ENCODE measurements around the gene CPNE9.
"Not testable (repeated sequence)": the region's sequence is repeated elsewhere in the genome, so short reads cannot be mapped to it uniquely, and the experiment has no call there.

The CPNE9 gene

DNA sequence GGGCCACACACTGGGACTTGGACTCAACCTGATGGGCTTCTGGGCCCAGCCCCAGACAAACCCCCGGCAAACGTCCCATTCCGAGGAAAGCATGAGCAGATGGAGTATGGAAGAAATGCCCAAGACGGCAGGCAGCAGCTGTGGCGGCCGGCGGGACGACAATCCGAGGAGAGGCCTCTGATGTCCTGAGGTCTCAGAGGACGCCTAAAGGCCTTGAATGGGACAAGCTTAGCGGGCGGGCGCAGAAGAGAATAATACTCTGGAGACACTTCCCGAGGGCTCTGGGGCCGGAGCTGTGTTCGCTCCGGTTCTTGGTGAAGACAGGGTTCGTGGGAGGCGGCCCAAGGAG is 45.6 kb downstream of the CPNE9 start:
- no peak for DNase-seq

DNA sequence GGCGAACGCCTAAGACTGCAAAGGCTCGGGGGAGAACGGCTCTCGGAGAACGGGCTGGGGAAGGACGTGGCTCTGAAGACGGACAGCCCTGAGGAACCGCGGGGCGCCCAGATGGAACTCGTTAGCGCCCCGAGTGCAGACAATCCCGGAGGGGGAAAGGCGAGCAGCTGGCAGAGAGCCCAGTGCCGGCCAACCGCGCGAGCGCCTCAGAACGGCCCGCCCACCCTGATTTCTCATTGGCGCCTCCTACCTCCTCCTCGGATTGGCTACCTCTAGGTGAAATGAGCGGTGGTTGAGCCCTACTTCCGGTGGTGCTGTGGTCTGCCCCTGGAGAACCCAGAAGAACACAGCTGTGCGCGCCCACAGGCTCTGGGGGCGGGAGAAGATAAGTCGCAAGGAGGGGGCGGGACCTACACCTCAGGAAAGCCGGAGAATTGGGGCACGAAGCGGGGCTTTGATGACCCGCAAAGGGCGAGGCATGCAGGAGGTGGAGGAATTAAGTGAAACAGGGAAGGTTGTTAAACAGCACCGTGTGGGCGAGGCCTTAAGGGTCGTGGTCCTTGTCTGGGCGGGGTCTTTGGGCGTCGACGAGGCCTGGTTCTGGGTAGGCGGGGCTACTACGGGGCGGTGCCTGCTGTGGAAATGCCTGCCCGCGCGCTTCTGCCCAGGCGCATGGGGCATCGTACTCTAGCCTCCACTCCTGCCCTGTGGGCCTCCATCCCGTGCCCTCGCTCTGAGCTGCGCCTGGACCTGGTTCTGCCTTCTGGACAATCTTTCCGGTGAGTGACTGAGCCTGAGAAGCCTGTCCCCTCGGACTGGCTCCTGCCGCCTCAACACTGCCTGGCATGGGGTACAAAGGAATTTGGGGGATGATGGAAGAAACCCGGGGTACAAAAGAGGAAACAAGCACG is 46.3 kb downstream of the CPNE9 start, which contains the start of gene OGG1:
TSS of gene OGG1 (plus strand) at position 308 of the 911 bp plus-strand sequence. CDS start at position 643, 335 bp downstream.
- DNase-seq, result peak; percentile 98 to 99 (median 98)

DNA sequence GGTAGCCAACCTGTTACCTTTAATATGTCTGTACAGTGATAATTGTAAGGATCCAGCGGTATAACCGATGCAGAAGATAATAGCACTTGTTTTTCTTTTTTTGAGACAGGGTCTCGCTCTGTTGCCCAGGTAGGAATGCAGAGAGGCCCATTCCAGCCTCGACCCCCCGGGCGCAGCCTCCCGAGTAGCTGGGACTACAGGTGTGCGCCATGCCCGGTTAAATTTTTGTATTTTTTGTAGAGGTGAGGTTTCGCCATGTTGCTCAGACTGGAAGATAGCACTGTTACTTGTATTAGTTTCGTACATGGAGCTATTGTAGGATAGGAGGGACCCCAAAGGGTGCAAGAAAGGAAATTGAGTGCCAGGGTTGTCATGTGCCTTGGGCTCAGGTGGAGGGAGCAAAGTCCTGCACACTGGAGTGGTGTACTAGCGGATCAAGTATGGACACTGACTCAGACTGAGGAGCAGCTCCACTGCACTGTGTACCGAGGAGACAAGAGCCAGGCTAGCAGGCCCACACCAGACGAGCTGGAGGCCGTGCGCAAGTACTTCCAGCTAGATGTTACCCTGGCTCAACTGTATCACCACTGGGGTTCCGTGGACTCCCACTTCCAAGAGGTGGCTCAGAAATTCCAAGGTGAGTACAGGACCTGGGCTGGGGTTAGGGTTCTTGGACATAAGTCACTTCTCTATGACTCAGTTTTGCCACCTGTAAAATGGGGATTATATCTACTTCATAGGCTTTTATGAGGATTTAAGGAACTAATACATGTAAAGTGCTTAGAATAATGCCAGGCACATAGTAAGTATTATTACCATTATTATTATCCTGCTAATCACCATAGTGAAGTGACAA is 47.2 kb downstream of the CPNE9 start:
- no peak for DNase-seq

DNA sequence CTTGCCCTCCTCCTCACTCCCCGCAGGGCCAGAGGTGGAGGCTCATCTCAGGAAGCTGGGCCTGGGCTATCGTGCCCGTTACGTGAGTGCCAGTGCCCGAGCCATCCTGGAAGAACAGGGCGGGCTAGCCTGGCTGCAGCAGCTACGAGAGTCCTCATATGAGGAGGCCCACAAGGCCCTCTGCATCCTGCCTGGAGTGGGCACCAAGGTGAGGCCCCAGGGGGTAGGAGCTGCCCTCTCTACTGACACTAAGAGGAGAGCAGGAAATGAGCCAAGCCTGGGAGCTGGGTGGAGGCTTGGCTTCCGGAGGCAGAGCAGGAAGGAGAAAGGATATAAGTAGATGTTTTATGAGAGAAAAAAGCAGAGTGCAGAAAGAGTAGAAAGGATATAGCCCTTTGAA is 51.0 kb downstream of the CPNE9 start:
- DNase-seq, result no peak

DNA sequence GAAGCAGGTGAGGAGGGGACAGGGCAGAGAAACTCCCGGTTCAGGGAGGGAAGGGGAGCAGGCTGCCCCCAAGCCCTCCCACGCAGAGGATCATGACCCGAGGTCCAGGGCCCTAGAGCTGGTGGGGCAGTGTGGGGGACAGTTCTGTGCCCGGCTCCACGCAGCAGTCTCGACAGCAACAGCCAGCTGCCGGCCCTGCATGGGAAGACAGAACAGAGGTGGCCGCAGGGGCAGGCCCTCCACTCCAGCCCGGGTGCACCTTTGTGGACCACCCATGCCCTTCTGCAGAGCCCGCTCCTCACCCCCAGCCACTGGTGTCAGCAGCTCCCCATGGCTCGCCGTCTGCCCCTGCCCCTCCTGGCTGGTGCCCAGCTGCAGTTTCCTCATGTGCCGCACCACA is 53.8 kb downstream of the CPNE9 start:
- no peak for DNase-seq

DNA sequence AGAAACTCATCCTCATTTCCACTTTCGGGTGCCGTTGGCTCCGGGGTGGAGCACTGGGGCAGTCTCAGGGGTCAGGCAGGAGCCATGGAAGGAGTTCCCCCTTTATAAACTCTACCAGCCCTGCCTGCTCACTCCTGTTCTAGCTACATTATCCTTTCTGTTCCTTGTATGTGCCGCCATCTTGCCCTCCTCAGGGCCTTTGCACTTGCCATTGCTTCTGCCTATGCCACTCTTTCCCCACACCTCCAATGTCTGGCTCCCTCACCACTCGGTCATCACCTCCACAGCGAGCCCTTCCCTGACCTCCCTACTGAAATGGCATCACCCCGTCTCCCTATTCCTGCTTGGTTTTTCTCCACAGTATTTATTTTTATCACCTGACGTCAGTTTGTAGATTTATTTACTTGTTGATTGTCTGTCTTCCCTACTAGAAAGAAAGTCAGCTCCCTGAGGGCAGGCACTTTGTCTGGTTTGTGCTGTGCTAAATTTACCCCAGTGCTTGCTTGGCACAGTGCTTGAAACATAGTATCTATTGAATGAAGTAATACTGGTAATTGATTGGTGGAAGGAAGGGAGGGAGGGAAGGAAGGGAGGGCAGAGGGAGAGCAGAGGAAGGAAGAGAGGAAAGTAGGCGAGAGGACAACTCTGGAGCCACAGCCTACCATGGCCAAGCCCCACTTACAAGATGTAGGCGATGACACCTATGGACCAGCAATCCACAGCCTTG is 57.3 kb downstream of the CPNE9 start:
- DNase-seq, result no peak

DNA sequence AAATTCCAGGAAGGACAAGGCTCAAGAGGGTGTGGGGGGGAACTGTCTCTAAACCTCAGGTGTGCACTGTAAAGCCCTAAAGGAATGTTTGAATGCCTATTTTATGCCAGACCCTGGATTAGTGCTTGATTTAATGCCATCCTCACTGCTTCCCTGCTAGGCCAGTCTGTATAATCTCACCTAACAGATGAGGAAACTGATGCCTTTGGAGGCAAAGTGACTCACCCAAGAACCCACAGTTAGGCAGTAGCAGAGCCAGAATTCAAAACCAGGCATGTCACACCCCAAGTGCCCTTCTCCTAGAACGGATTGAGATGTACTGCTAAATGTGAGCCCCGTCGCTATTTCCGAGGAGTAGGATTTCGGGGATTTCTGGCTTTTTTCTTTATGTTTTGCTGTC is 58.3 kb downstream of the CPNE9 start:
- no peak for DNase-seq

DNA sequence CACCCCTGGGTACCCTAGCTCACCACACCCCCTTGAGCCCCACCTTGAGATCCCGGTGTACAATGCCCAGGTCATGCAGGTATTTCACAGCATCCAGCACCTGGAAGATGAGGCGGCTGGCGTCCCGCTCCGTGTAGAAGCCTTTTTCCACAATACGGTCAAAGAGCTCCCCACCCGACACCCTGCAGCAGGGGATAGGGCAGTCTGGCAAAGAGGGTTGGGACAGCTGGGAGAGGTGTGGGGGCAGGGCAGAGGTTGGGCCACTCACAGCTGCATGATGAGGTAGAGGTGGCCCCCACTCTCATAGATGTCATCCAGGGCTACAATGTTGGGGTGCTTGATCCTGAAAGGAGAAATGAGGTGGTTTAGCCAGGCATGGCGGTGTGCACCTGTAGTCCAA is 59.2 kb downstream of the CPNE9 start:
- no peak for DNase-seq

DNA sequence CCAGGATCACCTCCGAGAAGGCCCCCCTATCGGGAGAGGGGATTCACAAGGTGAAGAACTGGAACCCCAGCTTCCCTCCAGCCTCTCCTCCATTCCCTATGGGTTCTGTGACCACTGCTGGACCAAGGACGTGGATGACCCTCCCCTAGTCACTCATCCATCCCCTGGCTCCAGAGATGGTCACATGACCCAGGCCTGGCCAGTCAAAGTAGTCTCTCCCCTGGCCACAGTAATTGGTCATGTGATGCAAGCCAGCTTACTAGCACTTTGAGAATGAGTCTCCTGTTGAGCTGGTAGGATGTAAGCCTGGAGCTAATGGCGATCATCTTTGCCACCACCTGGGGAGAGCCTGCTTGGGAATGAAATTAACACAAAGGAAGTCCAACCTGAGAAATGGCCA is 62.2 kb downstream of the CPNE9 start:
- DNase-seq, result no peak

DNA sequence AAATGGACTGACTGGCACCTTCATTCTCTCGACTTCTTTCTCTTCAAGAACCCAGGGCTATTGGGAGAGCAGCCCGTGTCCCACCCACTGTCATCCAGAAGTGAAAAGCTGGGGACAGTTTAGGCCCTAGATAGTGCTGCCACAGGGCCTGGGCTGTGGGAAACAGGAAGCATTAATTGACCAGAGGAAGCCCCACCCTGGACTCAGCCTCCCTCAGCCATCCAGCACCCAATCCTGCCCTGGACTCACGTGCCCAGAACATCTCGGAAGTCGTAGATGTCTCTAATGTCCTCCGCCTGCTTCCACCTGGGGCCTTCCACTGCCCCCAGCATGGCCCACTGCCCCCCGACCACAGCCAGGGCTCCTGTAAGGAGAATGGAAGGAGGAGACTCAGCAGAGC is 63.8 kb downstream of the CPNE9 start:
- peak; percentile 49 to 53 (median 53) for DNase-seq

DNA sequence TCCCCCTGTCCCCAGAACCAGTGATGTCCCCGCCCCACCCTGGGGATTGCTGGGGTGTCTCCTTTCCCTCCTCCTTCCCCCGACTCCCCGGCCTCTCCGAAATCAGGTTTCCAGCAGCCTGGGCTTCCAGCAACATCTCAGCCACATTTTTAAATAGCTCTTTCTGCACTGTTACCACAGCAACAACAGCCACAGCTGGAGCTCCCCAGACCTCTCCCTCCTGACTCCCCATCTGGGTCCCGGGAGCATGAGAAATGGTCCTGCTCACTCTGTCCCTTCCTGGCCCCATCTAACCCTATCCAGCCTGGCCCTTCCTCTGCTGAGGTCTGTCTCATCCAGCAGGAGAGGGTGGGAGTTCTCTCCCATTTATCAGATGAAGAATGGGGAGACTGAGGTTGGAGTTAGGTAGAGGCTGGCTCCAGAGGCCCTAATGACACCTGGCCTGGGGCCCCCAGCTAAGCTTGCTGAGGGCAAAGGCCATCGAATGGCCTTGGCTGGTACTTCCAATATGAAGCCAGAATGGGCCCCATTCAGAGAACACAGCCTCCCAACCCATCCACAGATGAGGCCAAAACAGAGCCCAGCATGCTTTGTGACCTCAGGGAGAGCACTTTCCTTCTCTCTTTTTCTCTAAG is 64.6 kb downstream of the CPNE9 start:
- DNase-seq, result no peak

DNA sequence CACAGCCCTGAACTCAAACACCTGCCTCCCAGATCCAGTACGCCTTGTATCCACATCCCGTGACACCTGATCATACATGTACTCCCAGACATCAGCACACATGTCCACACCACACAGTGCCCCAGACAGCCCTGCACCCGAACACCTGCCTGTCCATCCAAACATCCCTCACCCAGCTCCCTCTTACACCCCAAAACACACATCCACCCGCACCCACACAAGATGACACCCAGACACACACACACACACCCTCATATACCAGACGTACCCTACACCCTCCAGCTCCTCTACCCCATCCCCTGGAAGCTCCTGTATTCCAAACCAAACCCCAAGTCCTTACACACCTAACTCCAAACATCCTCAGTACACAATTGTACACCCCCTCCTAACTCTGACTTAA is 65.4 kb downstream of the CPNE9 start:
- no peak for DNase-seq

DNA sequence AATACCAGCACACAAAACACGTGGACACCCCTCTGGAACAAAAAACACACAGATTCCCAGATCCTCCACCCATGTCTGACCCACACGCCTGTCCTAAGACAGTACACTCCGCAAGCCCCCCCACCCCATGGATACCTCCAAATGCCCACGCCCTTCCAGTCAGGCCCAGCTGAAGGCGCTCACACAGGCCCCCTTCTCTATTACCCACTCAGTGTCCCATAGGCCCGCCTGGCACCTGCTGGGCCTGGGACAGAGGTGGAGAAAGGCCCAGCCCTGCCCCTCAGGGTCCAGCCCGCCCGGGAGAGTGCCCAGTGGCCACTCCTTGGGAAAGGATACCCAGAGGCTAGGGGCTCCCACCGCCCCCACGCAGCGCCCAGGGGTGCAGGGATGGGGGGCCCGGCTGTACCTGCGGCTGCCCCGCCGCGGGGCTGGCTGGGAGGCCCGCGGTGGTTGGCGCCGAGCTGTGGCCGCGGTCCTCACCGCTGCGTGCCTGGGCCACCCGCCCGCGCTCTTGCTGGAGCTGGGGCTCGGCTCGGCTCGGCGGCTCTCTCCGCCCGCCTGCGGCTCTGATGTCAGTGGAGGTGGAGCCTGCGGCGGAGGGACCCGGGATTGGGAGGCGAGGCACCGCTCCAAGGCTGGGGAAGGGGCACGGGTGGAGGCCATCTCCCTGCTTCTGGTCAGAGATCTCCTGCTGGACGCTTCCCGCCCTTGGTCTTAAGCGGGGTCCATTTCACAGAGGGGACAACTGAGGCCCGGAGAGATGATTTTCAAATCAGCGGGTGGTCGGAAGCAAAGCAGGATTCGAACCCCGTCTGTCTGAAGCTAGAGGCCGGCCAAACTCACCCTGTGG is 66.0 kb downstream of the CPNE9 start, which contains the start of gene CAMK1:
TSS of gene CAMK1 (minus strand) at position 522 of the 850 bp plus-strand sequence. CDS start 2,198 bp downstream, outside the sequence.
- peak; percentile 86 to 93 (median 88) for DNase-seq

DNA sequence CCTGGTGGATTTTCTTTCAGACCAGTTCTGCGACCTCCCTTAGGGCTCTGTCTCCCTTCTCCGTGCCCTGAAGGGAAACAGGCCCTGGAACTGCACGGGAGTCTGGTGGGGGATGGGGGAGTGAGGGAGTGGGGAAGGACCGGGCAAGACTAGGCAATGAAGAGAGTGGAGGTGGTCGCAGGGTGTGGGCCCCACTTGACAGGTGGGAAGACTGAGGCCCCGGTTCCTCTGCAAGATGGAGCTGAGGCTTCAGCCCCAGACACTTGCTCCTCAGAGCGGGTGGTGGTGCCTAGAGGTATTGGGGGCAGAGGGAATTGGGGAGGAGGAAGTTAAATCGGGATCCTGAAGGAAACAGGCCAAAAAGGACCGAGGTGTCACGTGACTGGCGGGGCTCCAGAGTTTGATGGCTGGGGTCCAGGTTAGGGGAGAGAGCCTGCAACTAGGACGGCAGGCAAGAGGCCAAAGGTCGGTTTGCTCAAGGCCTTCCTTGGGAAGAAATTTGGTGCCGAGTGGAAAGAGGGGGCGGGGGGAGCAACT is 66.7 kb downstream of the CPNE9 start:
- DNase-seq, result no peak

DNA sequence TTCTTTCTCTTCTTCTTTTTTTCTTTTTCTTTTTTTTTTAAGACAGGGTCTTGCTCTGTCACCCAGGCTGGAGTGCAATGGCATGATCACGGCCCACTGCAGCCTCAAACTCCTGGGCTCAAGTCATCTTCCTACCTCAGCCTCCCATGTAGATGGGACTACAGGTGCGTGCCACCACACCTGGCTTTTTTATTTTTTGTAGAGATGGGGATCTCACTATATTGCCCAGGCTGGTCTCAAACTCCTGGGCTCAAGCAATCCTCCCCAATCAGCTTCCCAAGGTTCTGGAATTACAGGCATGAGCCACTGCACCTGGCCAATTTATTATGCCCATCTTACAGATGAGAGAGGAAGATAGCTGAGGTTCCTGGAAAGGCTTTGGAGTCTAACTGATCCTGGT is 67.4 kb downstream of the CPNE9 start:
- DNase-seq, result not testable (repeated sequence)

DNA sequence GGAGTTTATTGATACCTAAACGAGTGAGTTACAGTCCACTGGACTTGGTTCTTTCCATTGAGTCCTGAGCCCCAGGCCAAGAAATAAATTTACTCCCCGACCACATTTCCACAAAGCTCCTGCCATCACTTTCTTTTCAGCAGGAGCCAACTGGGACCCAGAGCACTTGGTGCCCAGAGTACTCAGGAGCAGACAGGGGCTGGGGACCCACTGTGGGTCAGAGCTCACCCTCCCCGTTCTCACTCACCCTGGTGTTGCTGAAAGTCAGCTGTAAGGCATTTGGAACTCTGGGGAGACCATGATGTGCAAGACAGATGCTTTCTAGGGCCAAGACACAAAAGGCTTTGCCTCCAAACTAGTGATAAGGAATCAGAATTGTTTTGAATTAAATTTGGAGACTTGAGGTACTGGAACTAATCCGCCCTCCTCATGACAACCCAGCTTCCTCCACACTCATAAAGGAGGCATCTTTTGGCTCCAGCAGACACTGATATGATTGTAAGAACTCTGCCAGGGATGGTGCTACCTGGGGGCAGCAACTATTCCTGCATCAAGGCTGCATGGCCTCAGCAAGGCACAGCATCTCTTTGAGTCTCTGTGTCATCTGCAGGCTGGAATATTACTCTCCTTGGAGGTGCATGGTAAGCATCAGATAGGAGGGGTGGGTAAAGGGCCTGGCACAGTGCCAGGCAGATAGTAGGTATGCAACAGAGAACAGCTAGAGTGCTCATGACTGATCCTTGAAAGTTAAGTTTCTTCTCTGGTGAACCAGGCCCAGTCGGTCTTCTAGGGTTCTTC is 73.5 kb downstream of the CPNE9 start:
- DNase-seq, result peak in 2 of 3 donors; percentile 25 to 36

DNA sequence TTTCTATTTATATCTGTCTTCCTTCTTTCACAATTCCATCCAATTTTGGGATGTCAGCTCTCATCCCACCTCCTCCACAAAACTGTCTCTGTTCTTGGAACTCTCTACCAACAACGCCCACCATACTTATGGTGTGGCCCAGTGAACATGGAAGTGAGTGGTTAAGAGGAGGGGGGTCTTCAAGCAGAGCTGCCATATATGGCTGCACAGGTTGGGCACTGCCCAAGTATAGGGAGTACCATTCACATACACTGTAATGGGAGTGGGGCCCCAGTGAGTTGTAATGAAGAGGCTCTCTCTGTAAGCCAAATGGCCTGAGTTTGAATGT is 74.0 kb downstream of the CPNE9 start:
- no peak for DNase-seq

DNA sequence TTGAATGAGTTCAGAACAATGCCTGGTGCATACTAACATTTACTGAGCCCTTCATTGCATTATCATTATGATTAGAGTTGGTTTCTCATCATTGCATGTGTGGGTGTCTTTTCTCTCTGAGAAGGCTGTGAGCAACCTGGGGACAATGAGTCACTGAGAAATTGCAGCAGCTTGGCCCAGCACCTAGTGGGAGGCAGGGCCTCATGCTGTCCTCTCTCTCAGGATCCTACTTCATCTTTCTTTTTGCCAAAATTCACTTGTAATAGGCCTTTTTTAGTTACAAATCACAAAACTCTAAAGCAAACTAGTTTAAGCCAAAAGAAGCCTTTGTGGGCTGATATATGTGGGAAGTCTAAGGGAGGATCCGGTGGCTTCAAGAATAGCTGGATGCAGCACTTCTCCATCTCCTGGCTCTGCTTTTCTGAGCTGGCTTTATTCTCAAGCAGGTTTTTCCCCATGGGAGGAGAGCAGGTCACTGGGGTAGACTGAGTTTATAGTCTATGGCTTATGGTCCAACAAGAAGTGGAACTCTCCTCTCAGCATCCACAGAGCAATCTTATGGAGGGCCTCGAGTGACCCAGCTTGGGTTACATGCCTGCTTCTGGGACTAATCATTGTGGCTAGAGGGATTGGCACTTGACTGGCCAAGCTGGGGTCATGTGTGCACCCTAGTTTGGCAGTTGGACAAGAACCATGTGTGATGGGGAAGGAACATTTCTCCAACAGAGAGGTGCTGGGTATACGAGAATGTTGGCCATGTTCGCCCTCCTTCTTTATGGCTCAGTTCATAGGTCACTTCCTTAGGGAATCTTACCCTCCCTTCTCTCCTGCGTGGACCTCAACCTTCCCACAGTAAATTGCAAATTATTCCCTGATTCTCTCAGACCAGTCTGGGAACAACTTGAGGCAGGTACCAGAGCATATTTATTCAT is 74.8 kb downstream of the CPNE9 start:
- peak; percentile 79 to 88 (median 84) for DNase-seq

DNA sequence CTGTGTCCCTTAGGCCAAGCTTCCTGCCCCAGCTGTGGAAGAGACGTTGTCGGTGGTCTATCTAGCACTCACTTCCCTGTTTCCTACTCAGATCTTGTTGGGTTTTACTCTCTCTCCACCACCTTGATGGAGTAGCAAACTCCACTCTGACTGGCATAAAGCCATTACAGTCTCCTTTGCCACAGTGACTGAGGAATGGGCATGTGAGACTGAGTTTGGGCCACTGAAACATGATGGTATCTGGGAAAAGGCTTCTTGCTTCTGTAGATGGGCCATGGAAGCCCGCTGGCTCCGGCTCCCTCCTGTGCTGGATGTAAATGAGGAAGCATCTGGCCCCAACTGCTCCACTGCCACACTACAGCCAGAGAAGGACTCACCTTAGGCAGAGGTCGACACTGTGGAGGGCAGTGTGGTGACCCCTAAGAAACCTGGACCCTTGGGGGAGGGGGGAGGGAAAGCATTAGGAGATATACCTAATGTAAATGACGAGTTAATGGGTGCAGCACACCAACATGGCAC is 75.5 kb downstream of the CPNE9 start:
- DNase-seq, result peak in 2 of 3 donors; percentile 30 to 51

Data from suppressor macrophage treated with lipopolysaccharide for 1 hour (primary cell).